NCI-H524 (cell line): Measurements from ENCODE around the gene FTL.

Experiments used
- DNase-seq, 2 experiments: peaks; one replicate each; lab custom pipeline; 2025; lab: John Stamatoyannopoulos, UW

Gene FTL

GRCh38 chr19:48965806-48966540, 864 bp downstream of the FTL start:
- DNase-seq, result peak; percentile 84 to 93

- DNase-seq, result no peak
Measured at GRCh38 chr19:48966541-48967345, 1.6 kb downstream of the FTL start.

- DNase-seq, result no peak
Measured at GRCh38 chr19:48967346-48968178, 2.5 kb downstream of the FTL start.

GRCh38 chr19:48968179-48968661, 3.1 kb downstream of the FTL start:
- DNase-seq, result no peak

GRCh38 chr19:48968813-48969218, 3.7 kb downstream of the FTL start:
- no peak for DNase-seq

GRCh38 chr19:48969276-48970138, 4.4 kb downstream of the FTL start:
- DNase-seq, result no peak

- DNase-seq, result no peak
Measured at GRCh38 chr19:48970139-48970766, 5.1 kb downstream of the FTL start.

- peak; percentile 63 to 85 for DNase-seq
Measured at GRCh38 chr19:48970923-48971395, 5.8 kb downstream of the FTL start.

GRCh38 chr19:48975947-48976847, 11.1 kb downstream of the FTL start:
- DNase-seq, result peak; percentile 63 to 70

- DNase-seq, result no peak
Measured at GRCh38 chr19:48977061-48977460, 12.0 kb downstream of the FTL start.

GRCh38 chr19:48982280-48982679, 17.2 kb downstream of the FTL start:
- DNase-seq, result no peak

- DNase-seq, result no peak
Measured at GRCh38 chr19:48985711-48986110, 20.6 kb downstream of the FTL start.

- DNase-seq, result no peak
Measured at GRCh38 chr19:48986211-48986610, 21.1 kb downstream of the FTL start.

GRCh38 chr19:48987323-48987722, 22.2 kb downstream of the FTL start:
- no peak for DNase-seq

- DNase-seq, result no peak
Measured at GRCh38 chr19:48988286-48988685, 23.2 kb downstream of the FTL start.

- DNase-seq, result no peak
Measured at GRCh38 chr19:48988860-48989259, 23.8 kb downstream of the FTL start.

- no peak for DNase-seq
Measured at GRCh38 chr19:48989701-48990291, 24.7 kb downstream of the FTL start.

GRCh38 chr19:48990400-48990799, 25.3 kb downstream of the FTL start:
- no peak for DNase-seq

GRCh38 chr19:48991011-48991609, 26.0 kb downstream of the FTL start:
- no peak for DNase-seq
